ENCODE results near the gene TMCC1.
"Not testable (repeated sequence)": the region's sequence is repeated elsewhere in the genome, so short reads cannot be mapped to it uniquely, and the experiment has no call there.

GRCh38 chr3:129751105-129751504 lies 142.4 kb downstream of the TMCC1 start:
- TF ChIP-seq EZH2 (IDR thresholded peaks at IDR 0.05; ENCODE audit: borderline replicate concordance, control insufficient read depth, low read depth, low read length); CUX1 (IDR thresholded peaks at IDR 0.05; ENCODE audit: insufficient replicate concordance, low read depth, low read length); CTCF (IDR thresholded peaks at IDR 0.05 in 2 of 3, conservative IDR thresholded peaks at IDR 0.05 in 1 of 3; ENCODE audit: control insufficient read depth in 2 of 3, extremely low read depth in 1 of 3, insufficient read depth in 1 of 3, low read depth in 3 of 3, low read length in 3 of 3); POLR2A (IDR thresholded peaks at IDR 0.05; ENCODE audit: low read depth, low read length); CEBPZ (IDR thresholded peaks at IDR 0.05; ENCODE audit: low read depth, low read length); TAF1 (IDR thresholded peaks at IDR 0.05; ENCODE audit: borderline replicate concordance, low read depth, low read length); E2F4 (IDR thresholded peaks at IDR 0.05; ENCODE audit: low read depth, low read length); TBL1XR1 (IDR thresholded peaks at IDR 0.05; ENCODE audit: low read depth, low read length): not testable (repeated sequence)

Data from GM12878 (cell line).